Measurements from ENCODE around the gene PIK3R1. TPM values are rescaled to one million over a fixed set of nuclear protein-coding genes. Genes with fewer than 3 reads are reported as not detected.
A peak's percentile ranks its signal among the peaks of the same experiment; 100 is the strongest.

Gene PIK3R1
- total and polyA plus RNA-seq, 3 donors from 2014 or later, result 16.9 to 63.7 (median 48.1) TPM

DNA sequence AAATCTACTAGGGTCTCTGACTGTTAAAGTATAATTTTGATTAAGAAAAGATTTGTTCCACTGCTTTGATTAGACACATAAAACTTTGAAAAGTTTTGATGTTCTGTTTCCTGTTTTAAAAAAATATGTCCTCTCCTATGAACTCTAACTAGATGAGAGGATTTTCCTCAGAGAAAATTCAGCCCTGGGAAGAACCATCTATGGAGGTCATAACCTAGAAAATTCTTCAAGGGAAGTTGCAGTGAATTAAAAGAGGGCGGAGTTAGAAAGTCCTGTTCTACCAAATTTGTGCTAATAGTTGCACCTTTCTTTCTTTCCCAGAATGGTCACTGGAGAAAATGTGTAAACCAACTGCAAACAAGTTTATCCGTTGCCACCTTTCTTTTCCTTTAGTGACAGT, 27.7 kb downstream of the PIK3R1 start:
- intact Hi-C loops (cut with DNase I; ENCODE audit: low total_unique reads), result no loop called here
- Histone ChIP-seq H3K4me1 (peaks cover 18% of the 10 kb centered on the region), H3K36me3 (ENCODE audit: low read depth, missing control alignments) (no peaks in the 10 kb centered on the region), H3K9me3 (no peaks in the 10 kb centered on the region), H3K27me3 (no peaks in the 10 kb centered on the region), H3K27ac (peak overlapping the region in 1 of 2 donors; percentile 38), H3K4me3 (no peak overlapping the region)
- WGBS, 2 donors, result 73 to 81% methylated on average over 2 of the region's 2 CpGs
- DNase-seq, result no peak
- TF ChIP-seq POLR2A (IDR thresholded peaks at IDR 0.05), result no peak
- no peak for TF ChIP-seq CTCF (IDR thresholded peaks at IDR 0.05)

DNA sequence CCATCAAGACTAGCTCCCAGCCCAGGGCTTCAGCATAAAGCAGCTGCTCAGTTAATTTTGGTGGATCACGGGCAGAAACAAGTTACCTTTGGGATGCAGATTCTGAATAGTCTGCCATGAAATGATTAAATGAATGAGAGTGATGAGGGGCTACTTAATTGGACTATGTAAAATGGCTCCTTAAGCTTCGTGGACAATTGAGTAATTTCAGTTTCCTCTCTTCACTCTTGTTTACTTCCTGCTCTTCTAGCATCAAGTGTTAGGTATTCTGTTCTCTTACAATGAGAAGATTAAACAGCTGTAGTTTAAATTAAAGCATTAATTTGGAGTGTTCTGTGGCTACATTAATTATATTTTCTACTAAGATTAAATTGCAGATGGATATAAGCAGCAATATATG, 28.1 kb downstream of the PIK3R1 start:
- intact Hi-C loops (cut with DNase I; ENCODE audit: low total_unique reads), result no loop called here
- no peak for DNase-seq
- TF ChIP-seq CTCF (IDR thresholded peaks at IDR 0.05), result no peak
- TF ChIP-seq POLR2A (IDR thresholded peaks at IDR 0.05), result no peak
- no peaks in the 10 kb centered on the region for H3K9me3 ChIP-seq
- H3K4me3 ChIP-seq, result no peak overlapping the region
- no peaks in the 10 kb centered on the region for H3K36me3 ChIP-seq (ENCODE audit: low read depth, missing control alignments)
- 82 to 89% methylated on average over 2 of the region's 2 CpGs for WGBS, 2 donors
- peak overlapping the region in 1 of 2 donors; percentile 38 for H3K27ac ChIP-seq
- H3K4me1 ChIP-seq, result peaks cover 18% of the 10 kb centered on the region
- no peaks in the 10 kb centered on the region for H3K27me3 ChIP-seq

DNA sequence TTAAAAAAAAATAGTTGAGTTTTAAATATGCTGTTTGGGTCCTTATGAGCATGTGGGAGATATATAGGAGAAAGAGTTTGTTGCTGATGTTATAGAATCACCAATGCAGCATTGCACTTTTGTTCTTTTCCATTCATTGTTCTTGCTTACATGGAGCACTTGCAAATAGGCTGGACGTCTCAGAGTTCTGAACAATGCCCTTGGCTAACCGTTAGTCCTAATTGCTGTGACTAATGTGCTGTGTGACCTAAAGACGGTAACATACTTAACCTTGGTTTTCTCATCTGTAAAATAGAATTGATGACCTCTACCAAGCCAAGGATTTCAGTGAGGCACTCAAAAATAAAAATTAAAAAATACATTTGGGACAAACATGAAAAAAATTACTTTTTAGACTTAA, 29.8 kb downstream of the PIK3R1 start:
- intact Hi-C loops (cut with DNase I; ENCODE audit: low total_unique reads), result loop anchor here (5.0 kb wide), 1 partner anchor 1808 kb away; no protein-coding TSS in a partner anchor
- peaks cover 12% of the 10 kb centered on the region for H3K4me1 ChIP-seq

DNA sequence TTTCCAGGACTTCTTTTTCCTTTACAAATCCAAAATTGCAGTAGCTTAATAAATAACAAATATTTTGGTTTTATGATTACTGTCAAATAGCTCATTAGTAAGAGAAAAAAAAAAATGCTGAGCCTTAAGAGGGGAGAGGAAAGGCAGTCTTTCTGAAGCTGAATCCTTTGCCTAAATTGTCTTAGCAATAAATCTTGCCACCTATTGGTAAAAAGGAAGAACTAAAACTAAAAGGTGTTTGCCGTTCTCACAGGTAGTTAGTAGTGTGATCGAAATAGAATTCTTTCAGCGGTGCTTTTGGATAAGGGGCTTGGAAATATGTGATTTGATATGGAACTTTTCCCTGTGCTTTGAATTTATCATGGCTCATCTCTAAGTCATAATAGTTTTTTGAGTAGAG, 31.2 kb downstream of the PIK3R1 start:
- WGBS, 2 donors, result 66 to 70% methylated on average over 3 of the region's 3 CpGs
- H3K27ac ChIP-seq, result no peak overlapping the region
- no peaks in the 10 kb centered on the region for H3K36me3 ChIP-seq (ENCODE audit: low read depth, missing control alignments)
- no peaks in the 10 kb centered on the region for H3K9me3 ChIP-seq
- intact Hi-C loops (cut with DNase I; ENCODE audit: low total_unique reads), result loop anchor here (5.0 kb wide), 1 partner anchor 1810 kb away; no protein-coding TSS in a partner anchor
- TF ChIP-seq CTCF (IDR thresholded peaks at IDR 0.05), result no peak
- TF ChIP-seq POLR2A (IDR thresholded peaks at IDR 0.05), result no peak
- no peak for DNase-seq
- H3K4me1 ChIP-seq, result peaks cover 23% of the 10 kb centered on the region
- H3K27me3 ChIP-seq, result no peaks in the 10 kb centered on the region
- H3K4me3 ChIP-seq, result no peak overlapping the region

More for the DNA sequence above, 29.8 kb downstream of the PIK3R1 start:
- TF ChIP-seq POLR2A (IDR thresholded peaks at IDR 0.05) (no peak), CTCF (IDR thresholded peaks at IDR 0.05) (no peak)
- Histone ChIP-seq H3K36me3 (ENCODE audit: low read depth, missing control alignments) (no peaks in the 10 kb centered on the region), H3K27me3 (no peaks in the 10 kb centered on the region), H3K4me3 (no peak overlapping the region), H3K27ac (no peak overlapping the region), H3K9me3 (no peaks in the 10 kb centered on the region)
- 40 to 45% methylated on average over 3 of the region's 3 CpGs for WGBS, 2 donors
- DNase-seq, result no peak

GRCh38 chr5:68247627-68248026, 32.1 kb downstream of the PIK3R1 start:
- H3K4me3 ChIP-seq, result no peak overlapping the region
- no peaks in the 10 kb centered on the region for H3K9me3 ChIP-seq
- intact Hi-C loops (cut with DNase I; ENCODE audit: low total_unique reads), result loop anchor here (5.0 kb wide), 1 partner anchor 1810 kb away; no protein-coding TSS in a partner anchor
- no peak for DNase-seq
- no peak overlapping the region for H3K27ac ChIP-seq
- H3K27me3 ChIP-seq, result no peaks in the 10 kb centered on the region
- TF ChIP-seq CTCF (IDR thresholded peaks at IDR 0.05), result no peak
- TF ChIP-seq POLR2A (IDR thresholded peaks at IDR 0.05), result no peak
- no peaks in the 10 kb centered on the region for H3K36me3 ChIP-seq (ENCODE audit: low read depth, missing control alignments)
- WGBS, 2 donors, result 87 to 91% methylated on average over 3 of the region's 3 CpGs
- peaks cover 28% of the 10 kb centered on the region for H3K4me1 ChIP-seq
